HepG2 (cell line): ENCODE results near the gene TNNT1. TPM values are rescaled to one million over a fixed set of nuclear protein-coding genes. Genes with fewer than 3 reads are reported as not detected.

Experiments
- ASH2L ChIP-seq: fragments of 300-600, 200-600 bp; sonication (generic); IDR thresholded peaks from 2 replicates; pipeline ENCODE4 v1.7.0; 2017; ENCODE audit warnings: low read depth, mild to moderate bottlenecking, moderate library complexity, mixed read lengths, low read length; ENCODE audit not compliant: insufficient read length
- POGK ChIP-seq: sonication (generic); formaldehyde crosslinking; conservative IDR thresholded peaks from 2 replicates; pipeline ENCODE4 v1.8.0; 2022; ENCODE audit warnings: mild to moderate bottlenecking, moderate library complexity, missing genetic modification reagents
- TARDBP ChIP-seq: sonication (generic); formaldehyde crosslinking; IDR thresholded peaks from 2 replicates; pipeline ENCODE4 v1.8.0; 2022; ENCODE audit warnings: mild to moderate bottlenecking, missing genetic modification reagents
- TBP ChIP-seq: sonication (generic); formaldehyde crosslinking; IDR thresholded peaks from 2 replicates; pipeline ENCODE4 v1.5.0; 2020; ENCODE audit warnings: missing genetic modification reagents
- ZBTB43 ChIP-seq: sonication (generic); formaldehyde crosslinking; conservative IDR thresholded peaks from 2 replicates; pipeline ENCODE4 v1.4.0; 2020; ENCODE audit warnings: missing genetic modification reagents
- ZNF275 ChIP-seq: sonication (generic); formaldehyde crosslinking; IDR thresholded peaks from 2 replicates; pipeline ENCODE4 v1.8.0; 2022; ENCODE audit warnings: missing genetic modification reagents, mild to moderate bottlenecking, inconsistent platforms, borderline replicate concordance
- ZNF329 ChIP-seq: sonication (generic); formaldehyde crosslinking; IDR thresholded peaks from 2 replicates; pipeline ENCODE4 v1.9.0; 2021; ENCODE audit warnings: low read depth, mild to moderate bottlenecking, missing genetic modification reagents
- ZNF451 ChIP-seq: sonication (generic); formaldehyde crosslinking; IDR thresholded peaks from 2 replicates; pipeline ENCODE4 v1.5.0; 2020; ENCODE audit warnings: mild to moderate bottlenecking, missing genetic modification reagents
- ZNF710 ChIP-seq: sonication (generic); formaldehyde crosslinking; IDR thresholded peaks from 2 replicates; pipeline ENCODE4 v1.5.0; 2020; ENCODE audit warnings: mild to moderate bottlenecking, missing genetic modification reagents, borderline replicate concordance
- polyA plus RNA-seq, 8 experiments: library from polyadenylated mRNA; depleted of rRNA in 3 of 8; stranded (reverse) in 7 of 8; unstranded in 1 of 8; fragments of >200 nt; fragmentation: Illumina TruSeq in 4 of 8; extraction: Trizol in 4 of 8; gene quantifications; 2 replicates each; pipeline versions ENCODE4 v1.2.1 to v1.2.3, GENCODE V29; 2011 to 2016; ENCODE audit warnings: low read depth in 4 of 8, missing spikeins in 1 of 8, mixed read lengths in 1 of 8; ENCODE audit not compliant: insufficient read depth in 1 of 8
- total RNA-seq, 5 experiments: library from RNA; depleted of rRNA; stranded (reverse); fragments of >200 nt; fragmentation: Illumina TruSeq; extraction: Trizol; gene quantifications; 2 replicates each; pipeline ENCODE4 v1.2.3, GENCODE V29; 2016; ENCODE audit warnings: low read depth in 1 of 5
- TF ChIP-seq, protein P1 (sequence below): sonication (generic); formaldehyde crosslinking; conservative IDR thresholded peaks from 2 replicates; pipeline ENCODE4 v1.8.0; 2022; ENCODE audit warnings: low read depth, missing genetic modification reagents
- TF ChIP-seq, protein P2 (sequence below): sonication (generic); formaldehyde crosslinking; IDR thresholded peaks from 2 replicates; pipeline ENCODE4 v1.4.0; 2020; ENCODE audit warnings: missing genetic modification reagents
- TF ChIP-seq, protein P3 (sequence below): sonication (generic); formaldehyde crosslinking; IDR thresholded peaks from 2 replicates; pipeline ENCODE4 v1.5.0; 2020; ENCODE audit warnings: mild to moderate bottlenecking, missing genetic modification reagents

Gene TNNT1
- total and polyA plus RNA-seq, 2 of the 13 experiments (the other 11 are each of a cell fraction or from before 2014, with no cell fraction given) = 1.3 to 2.4 TPM

DNA sequence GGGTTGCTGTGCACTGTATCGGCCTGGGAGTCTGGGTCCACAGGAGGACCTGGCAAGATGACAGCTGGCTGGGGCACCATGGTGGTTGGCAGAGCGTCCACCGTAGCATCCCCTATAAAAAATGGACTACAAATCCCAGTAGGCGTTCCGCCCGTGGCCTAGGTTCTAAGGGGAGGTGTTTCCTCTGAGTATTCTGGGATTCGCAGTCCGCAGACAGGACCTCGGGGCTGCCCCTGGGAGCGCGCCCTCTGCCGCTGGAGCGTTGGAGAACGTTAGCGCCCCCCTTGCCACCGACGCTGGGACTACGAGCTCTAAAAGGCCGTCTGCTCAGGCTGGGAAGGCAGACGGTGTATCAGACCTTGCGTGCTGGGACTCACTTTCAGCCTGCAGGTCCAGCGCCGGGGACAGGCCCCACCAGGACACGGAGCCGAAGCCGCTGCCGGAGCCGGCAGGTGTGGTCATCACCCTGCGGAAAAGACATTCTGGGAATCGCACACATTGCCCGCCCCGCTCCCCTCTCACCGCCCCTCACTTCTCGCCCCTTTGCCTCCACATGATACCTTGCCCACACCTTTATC, 17.0 kb upstream of the TNNT1 start (continued):
- TF ChIP-seq, protein P1, sequence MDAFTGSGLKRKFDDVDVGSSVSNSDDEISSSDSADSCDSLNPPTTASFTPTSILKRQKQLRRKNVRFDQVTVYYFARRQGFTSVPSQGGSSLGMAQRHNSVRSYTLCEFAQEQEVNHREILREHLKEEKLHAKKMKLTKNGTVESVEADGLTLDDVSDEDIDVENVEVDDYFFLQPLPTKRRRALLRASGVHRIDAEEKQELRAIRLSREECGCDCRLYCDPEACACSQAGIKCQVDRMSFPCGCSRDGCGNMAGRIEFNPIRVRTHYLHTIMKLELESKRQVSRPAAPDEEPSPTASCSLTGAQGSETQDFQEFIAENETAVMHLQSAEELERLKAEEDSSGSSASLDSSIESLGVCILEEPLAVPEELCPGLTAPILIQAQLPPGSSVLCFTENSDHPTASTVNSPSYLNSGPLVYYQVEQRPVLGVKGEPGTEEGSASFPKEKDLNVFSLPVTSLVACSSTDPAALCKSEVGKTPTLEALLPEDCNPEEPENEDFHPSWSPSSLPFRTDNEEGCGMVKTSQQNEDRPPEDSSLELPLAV (CRISPR knock-in tag) = no peak
- peak; percentile 66; the same call in 1 of the 2 replicates for TF ChIP-seq POGK (CRISPR knock-in tag)
- TF ChIP-seq, protein P2, sequence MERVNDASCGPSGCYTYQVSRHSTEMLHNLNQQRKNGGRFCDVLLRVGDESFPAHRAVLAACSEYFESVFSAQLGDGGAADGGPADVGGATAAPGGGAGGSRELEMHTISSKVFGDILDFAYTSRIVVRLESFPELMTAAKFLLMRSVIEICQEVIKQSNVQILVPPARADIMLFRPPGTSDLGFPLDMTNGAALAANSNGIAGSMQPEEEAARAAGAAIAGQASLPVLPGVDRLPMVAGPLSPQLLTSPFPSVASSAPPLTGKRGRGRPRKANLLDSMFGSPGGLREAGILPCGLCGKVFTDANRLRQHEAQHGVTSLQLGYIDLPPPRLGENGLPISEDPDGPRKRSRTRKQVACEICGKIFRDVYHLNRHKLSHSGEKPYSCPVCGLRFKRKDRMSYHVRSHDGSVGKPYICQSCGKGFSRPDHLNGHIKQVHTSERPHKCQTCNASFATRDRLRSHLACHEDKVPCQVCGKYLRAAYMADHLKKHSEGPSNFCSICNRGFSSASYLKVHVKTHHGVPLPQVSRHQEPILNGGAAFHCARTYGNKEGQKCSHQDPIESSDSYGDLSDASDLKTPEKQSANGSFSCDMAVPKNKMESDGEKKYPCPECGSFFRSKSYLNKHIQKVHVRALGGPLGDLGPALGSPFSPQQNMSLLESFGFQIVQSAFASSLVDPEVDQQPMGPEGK (CRISPR knock-in tag) = 0 out of 2 replicates have a peak, but pooled peaks have one; percentile 15
- TF ChIP-seq ZNF329 (CRISPR knock-in tag) = no peak
- TF ChIP-seq ZNF710 (CRISPR knock-in tag) = peak; percentile 62; the same call in 1 of the 2 replicates
- TF ChIP-seq ASH2L = peak; percentile 13
- TF ChIP-seq, protein P3, sequence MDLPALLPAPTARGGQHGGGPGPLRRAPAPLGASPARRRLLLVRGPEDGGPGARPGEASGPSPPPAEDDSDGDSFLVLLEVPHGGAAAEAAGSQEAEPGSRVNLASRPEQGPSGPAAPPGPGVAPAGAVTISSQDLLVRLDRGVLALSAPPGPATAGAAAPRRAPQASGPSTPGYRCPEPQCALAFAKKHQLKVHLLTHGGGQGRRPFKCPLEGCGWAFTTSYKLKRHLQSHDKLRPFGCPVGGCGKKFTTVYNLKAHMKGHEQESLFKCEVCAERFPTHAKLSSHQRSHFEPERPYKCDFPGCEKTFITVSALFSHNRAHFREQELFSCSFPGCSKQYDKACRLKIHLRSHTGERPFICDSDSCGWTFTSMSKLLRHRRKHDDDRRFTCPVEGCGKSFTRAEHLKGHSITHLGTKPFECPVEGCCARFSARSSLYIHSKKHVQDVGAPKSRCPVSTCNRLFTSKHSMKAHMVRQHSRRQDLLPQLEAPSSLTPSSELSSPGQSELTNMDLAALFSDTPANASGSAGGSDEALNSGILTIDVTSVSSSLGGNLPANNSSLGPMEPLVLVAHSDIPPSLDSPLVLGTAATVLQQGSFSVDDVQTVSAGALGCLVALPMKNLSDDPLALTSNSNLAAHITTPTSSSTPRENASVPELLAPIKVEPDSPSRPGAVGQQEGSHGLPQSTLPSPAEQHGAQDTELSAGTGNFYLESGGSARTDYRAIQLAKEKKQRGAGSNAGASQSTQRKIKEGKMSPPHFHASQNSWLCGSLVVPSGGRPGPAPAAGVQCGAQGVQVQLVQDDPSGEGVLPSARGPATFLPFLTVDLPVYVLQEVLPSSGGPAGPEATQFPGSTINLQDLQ (CRISPR knock-in tag) = no peak
- TF ChIP-seq TBP (CRISPR knock-in tag) = 0 out of 2 replicates have a peak, but pooled peaks have one; percentile 35
- TF ChIP-seq ZBTB43 (CRISPR knock-in tag) = 0 out of 2 replicates have a peak, but pooled peaks have one; percentile 33
- TF ChIP-seq TARDBP (CRISPR knock-in tag) = peak; percentile 32; the same call in 1 of the 2 replicates
- no peak for TF ChIP-seq ZNF451 (CRISPR knock-in tag)
- TF ChIP-seq ZNF275 (CRISPR knock-in tag) = no peak
